HG03159 (cell line): ENCODE results near the gene ADGRD1.

Experiments
- ATAC-seq: cut with Tn5 transposase; IDR thresholded peaks from one replicate; pipeline ENCODE4 v1.9.1; 2021; ENCODE audit warnings: mild to moderate bottlenecking, moderate library complexity; ENCODE audit not compliant: unreplicated experiment

Gene ADGRD1

GRCh38 chr12:131142891-131143657, 189.4 kb downstream of the ADGRD1 start:
- no peak for ATAC-seq

- ATAC-seq: no peak
These were observed 192.5 kb downstream of the ADGRD1 start for GRCh38 chr12:131146173-131146675.

GRCh38 chr12:131147293-131147692, 193.6 kb downstream of the ADGRD1 start:
- ATAC-seq: no peak

GRCh38 chr12:131147894-131148293, 194.2 kb downstream of the ADGRD1 start:
- ATAC-seq: no peak

- no peak for ATAC-seq
These were observed 198.0 kb downstream of the ADGRD1 start for GRCh38 chr12:131151558-131152345.

GRCh38 chr12:131152587-131152986, 198.9 kb downstream of the ADGRD1 start:
- ATAC-seq: no peak

- ATAC-seq: no peak
These were observed 199.3 kb downstream of the ADGRD1 start for GRCh38 chr12:131153016-131153415.

- no peak for ATAC-seq
These were observed 200.2 kb downstream of the ADGRD1 start for GRCh38 chr12:131153956-131154355.

GRCh38 chr12:131155131-131155530, 201.4 kb downstream of the ADGRD1 start:
- no peak for ATAC-seq

GRCh38 chr12:131157743-131158142, 204.0 kb downstream of the ADGRD1 start:
- ATAC-seq: no peak

- ATAC-seq: no peak
These were observed 206.0 kb downstream of the ADGRD1 start for GRCh38 chr12:131159660-131160059.

- no peak for ATAC-seq
These were observed 208.4 kb downstream of the ADGRD1 start for GRCh38 chr12:131162113-131162512.

- ATAC-seq: no peak
These were observed 209.6 kb downstream of the ADGRD1 start for GRCh38 chr12:131163189-131163738.

- no peak for ATAC-seq
These were observed 210.6 kb downstream of the ADGRD1 start for GRCh38 chr12:131164096-131164872.

- no peak for ATAC-seq
These were observed 213.0 kb downstream of the ADGRD1 start for GRCh38 chr12:131166717-131167116.

- ATAC-seq: no peak
These were observed 213.6 kb downstream of the ADGRD1 start for GRCh38 chr12:131167334-131167733.

GRCh38 chr12:131171029-131171428, 217.3 kb downstream of the ADGRD1 start:
- no peak for ATAC-seq

GRCh38 chr12:131174901-131175300, 221.2 kb downstream of the ADGRD1 start:
- ATAC-seq: no peak

GRCh38 chr12:131176266-131176665, 222.6 kb downstream of the ADGRD1 start:
- ATAC-seq: no peak

GRCh38 chr12:131176926-131177325, 223.2 kb downstream of the ADGRD1 start:
- no peak for ATAC-seq

GRCh38 chr12:131177599-131177998, 223.9 kb downstream of the ADGRD1 start:
- no peak for ATAC-seq
